ENCODE data around the gene RNF7. TPM values are rescaled to one million over a fixed set of nuclear protein-coding genes. Genes with fewer than 3 reads are reported as not detected.

RNF7 gene
- total and polyA plus RNA-seq, 2 of the 13 experiments (the other 11 are each of a cell fraction or from before 2014, with no cell fraction given), result 66.4 to 94.7 TPM

GRCh38 chr3:141738022-141738890, at the start of gene RNF7 (continued):
- TF ChIP-seq ATF7-NPFF (CRISPR knock-in tag; IDR thresholded peaks at IDR 0.05; ENCODE audit: low read depth), result peak; percentile 67; the same call in 1 of the 2 replicates
- TF ChIP-seq ISL2 (CRISPR knock-in tag; IDR thresholded peaks at IDR 0.05), result peak; percentile 80
- no peak for TF ChIP-seq MZF1 (CRISPR knock-in tag; IDR thresholded peaks at IDR 0.05; ENCODE audit: borderline replicate concordance)
- TF ChIP-seq HMGXB4 (CRISPR knock-in tag; IDR thresholded peaks at IDR 0.05; ENCODE audit: borderline replicate concordance in 1 of 2, low read depth in 1 of 2), result peak; percentile 97 to 100
- TF ChIP-seq TOPORS (CRISPR knock-in tag; IDR thresholded peaks at IDR 0.05), result 0 out of 2 replicates have a peak, but pooled peaks have one; percentile 45
- TF ChIP-seq ZNF777 (CRISPR knock-in tag; IDR thresholded peaks at IDR 0.05), result peak; percentile 73; the same call in 1 of the 2 replicates
- TF ChIP-seq RARG (CRISPR knock-in tag; IDR thresholded peaks at IDR 0.05; ENCODE audit: low read depth), result no peak
- TF ChIP-seq ZNF616 (CRISPR knock-in tag; IDR thresholded peaks at IDR 0.05; ENCODE audit: low read depth), result peak; percentile 89; the same call in 1 of the 2 replicates
- TF ChIP-seq DBP (CRISPR knock-in tag; IDR thresholded peaks at IDR 0.05; ENCODE audit: not compliant biosample characterization), result peak; percentile 12
- 0 out of 2 replicates have a peak, but pooled peaks have one; percentile 39 for TF ChIP-seq HDAC2 (CRISPR knock-in tag; IDR thresholded peaks at IDR 0.05)
- TF ChIP-seq KAT8 (CRISPR knock-in tag; IDR thresholded peaks at IDR 0.05), result peak; percentile 85
- TF ChIP-seq RFXAP (CRISPR knock-in tag; IDR thresholded peaks at IDR 0.05; ENCODE audit: borderline replicate concordance), result peak; percentile 94
- peak; percentile 45; the same call in 1 of the 2 replicates for TF ChIP-seq ZZZ3 (CRISPR knock-in tag; IDR thresholded peaks at IDR 0.05; ENCODE audit: borderline replicate concordance)
- TF ChIP-seq, protein P1, sequence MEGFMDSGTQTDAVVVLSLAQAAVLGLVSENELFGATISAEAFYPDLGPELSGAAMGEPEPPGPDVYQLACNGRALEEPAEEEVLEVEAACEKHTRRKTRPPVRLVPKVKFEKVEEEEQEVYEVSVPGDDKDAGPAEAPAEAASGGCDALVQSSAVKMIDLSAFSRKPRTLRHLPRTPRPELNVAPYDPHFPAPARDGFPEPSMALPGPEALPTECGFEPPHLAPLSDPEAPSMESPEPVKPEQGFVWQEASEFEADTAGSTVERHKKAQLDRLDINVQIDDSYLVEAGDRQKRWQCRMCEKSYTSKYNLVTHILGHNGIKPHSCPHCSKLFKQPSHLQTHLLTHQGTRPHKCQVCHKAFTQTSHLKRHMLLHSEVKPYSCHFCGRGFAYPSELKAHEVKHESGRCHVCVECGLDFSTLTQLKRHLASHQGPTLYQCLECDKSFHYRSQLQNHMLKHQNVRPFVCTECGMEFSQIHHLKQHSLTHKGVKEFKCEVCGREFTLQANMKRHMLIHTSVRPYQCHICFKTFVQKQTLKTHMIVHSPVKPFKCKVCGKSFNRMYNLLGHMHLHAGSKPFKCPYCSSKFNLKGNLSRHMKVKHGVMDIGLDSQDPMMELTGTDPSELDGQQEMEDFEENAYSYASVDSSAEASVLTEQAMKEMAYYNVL (CRISPR knock-in tag; IDR thresholded peaks at IDR 0.05; ENCODE audit: borderline replicate concordance), result no peak
- TF ChIP-seq STAT5B (CRISPR knock-in tag; IDR thresholded peaks at IDR 0.05), result no peak
- 0 out of 2 replicates have a peak, but pooled peaks have one; percentile 37 for TF ChIP-seq ZSCAN21 (CRISPR knock-in tag; IDR thresholded peaks at IDR 0.05; ENCODE audit: borderline replicate concordance)
- TF ChIP-seq HNRNPK (IDR thresholded peaks at IDR 0.05; ENCODE audit: low read depth, low read length, poor library complexity, severe bottlenecking), result peak; percentile 35
- no peak for TF ChIP-seq KAT2B (IDR thresholded peaks at IDR 0.05; ENCODE audit: borderline replicate concordance, low read depth, low read length)
- TF ChIP-seq ZBTB10 (CRISPR knock-in tag; IDR thresholded peaks at IDR 0.05; ENCODE audit: borderline replicate concordance), result peak; percentile 18; the same call in 1 of the 2 replicates
- TF ChIP-seq ZNF12 (CRISPR knock-in tag; IDR thresholded peaks at IDR 0.05), result no peak
- TF ChIP-seq ZNF709 (CRISPR knock-in tag; IDR thresholded peaks at IDR 0.05), result peak; percentile 64; the same call in 1 of the 2 replicates
